GM21619 (cell line): Measurements from ENCODE around the gene BBOX1.

Experiments
- ATAC-seq: cut with Tn5 transposase; IDR thresholded peaks from one replicate; pipeline ENCODE4 v1.9.1; 2021; ENCODE audit not compliant: unreplicated experiment

The BBOX1 gene

GRCh38 chr11:27024865-27025264 lies 15.8 kb upstream of the BBOX1 start:
- no peak for ATAC-seq

- ATAC-seq, result no peak
Observed at GRCh38 chr11:27025312-27025955, 15.2 kb upstream of the BBOX1 start.

- no peak for ATAC-seq
Observed at GRCh38 chr11:27025957-27026733, 14.5 kb upstream of the BBOX1 start.

GRCh38 chr11:27028561-27028965 lies 12.1 kb upstream of the BBOX1 start:
- ATAC-seq, result no peak

- no peak for ATAC-seq
Observed at GRCh38 chr11:27029966-27030365, 10.6 kb upstream of the BBOX1 start.

- no peak for ATAC-seq
Observed at GRCh38 chr11:27031754-27032153, 8.9 kb upstream of the BBOX1 start.

GRCh38 chr11:27039873-27040272 lies 742 bp upstream of the BBOX1 start:
- ATAC-seq, result no peak

GRCh38 chr11:27041141-27041899 lies 705 bp downstream of the BBOX1 start:
- no peak for ATAC-seq

- no peak for ATAC-seq
Observed at GRCh38 chr11:27046956-27047355, 6.3 kb downstream of the BBOX1 start.

GRCh38 chr11:27052668-27053067 lies 12.1 kb downstream of the BBOX1 start:
- no peak for ATAC-seq

- no peak for ATAC-seq
Observed at GRCh38 chr11:27055065-27055682, 14.6 kb downstream of the BBOX1 start.

GRCh38 chr11:27057091-27057780 lies 16.6 kb downstream of the BBOX1 start:
- ATAC-seq, result no peak

GRCh38 chr11:27058456-27058855 lies 17.8 kb downstream of the BBOX1 start:
- ATAC-seq, result no peak

- ATAC-seq, result no peak
Observed at GRCh38 chr11:27059431-27059830, 18.8 kb downstream of the BBOX1 start.

GRCh38 chr11:27060816-27061460 lies 20.3 kb downstream of the BBOX1 start:
- ATAC-seq, result no peak

- ATAC-seq, result no peak
Observed at GRCh38 chr11:27061461-27061821, 20.8 kb downstream of the BBOX1 start.

GRCh38 chr11:27064086-27064485 lies 23.5 kb downstream of the BBOX1 start:
- no peak for ATAC-seq

- no peak for ATAC-seq
Observed at GRCh38 chr11:27075192-27075591, 34.6 kb downstream of the BBOX1 start.

GRCh38 chr11:27075655-27076054 lies 35.0 kb downstream of the BBOX1 start:
- ATAC-seq, result no peak

- no peak for ATAC-seq
Observed at GRCh38 chr11:27076121-27076589, 35.5 kb downstream of the BBOX1 start.
